Keratinocyte (primary cell): ENCODE results near the gene EDNRA. TPM values are rescaled to one million over a fixed set of nuclear protein-coding genes. Genes with fewer than 3 reads are reported as not detected.
A peak's percentile ranks its signal among the peaks of the same experiment; 100 is the strongest.

Experiments
- DNase-seq: peaks from one replicate; pipeline ENCODE4 v3.0.0-alpha.2; 2011; ENCODE audit warnings: low read depth, missing footprints, low spot score
- FAIRE-seq: peaks from 2 replicates; lab custom pipeline; 2011; peaks lifted over from hg19 to GRCh38; lab: Jason Lieb, UNC
- H2AFZ ChIP-seq: 2 replicates; pipeline ENCODE4 v1.6.0; 2012; ENCODE audit warnings: low read length, control low read depth, inconsistent platforms; ENCODE audit not compliant: control insufficient read depth
- H3K27ac ChIP-seq: 2 replicates; pipeline ENCODE4 v1.5.1; 2011; ENCODE audit warnings: low read length; ENCODE audit not compliant: control insufficient read depth, insufficient read depth
- H3K27me3 ChIP-seq: 3 replicates; pipeline ENCODE4 v1.6.0; 2011; ENCODE audit warnings: low read length; ENCODE audit not compliant: control insufficient read depth, insufficient read depth; ENCODE audit errors: extremely low read depth
- H3K36me3 ChIP-seq, 2 experiments: 2 replicates in 1 of 2; 3 replicates in 1 of 2; pipeline ENCODE4 v1.5.1; 2011; ENCODE audit warnings: low read length in 2 of 2, mild to moderate bottlenecking in 1 of 2; ENCODE audit not compliant: control insufficient read depth in 2 of 2, insufficient read depth in 2 of 2; ENCODE audit errors: extremely low read depth in 1 of 2
- H3K4me1 ChIP-seq: 3 replicates; pipeline ENCODE4 v1.5.1; 2011; ENCODE audit warnings: low read length; ENCODE audit not compliant: control insufficient read depth, insufficient read depth; ENCODE audit errors: extremely low read depth
- H3K4me2 ChIP-seq: 3 replicates; pipeline ENCODE4 v1.6.0; 2011; ENCODE audit warnings: low read depth, low read length; ENCODE audit not compliant: control insufficient read depth, insufficient read depth; ENCODE audit errors: extremely low read depth
- H3K4me3 ChIP-seq, 3 experiments: fragments of 200-600 bp in 1 of 3; sonication (generic) in 1 of 3; 2 replicates in 2 of 3; 3 replicates in 1 of 3; pipeline ENCODE4 v1.5.1; 2011 to 2016; ENCODE audit warnings: low read length in 3 of 3, mild to moderate bottlenecking in 3 of 3, control low read depth in 2 of 3, inconsistent platforms in 1 of 3, low read depth in 1 of 3, mixed read lengths in 1 of 3, mixed run types in 1 of 3, moderate library complexity in 1 of 3; ENCODE audit not compliant: control insufficient read depth in 2 of 3, insufficient read depth in 2 of 3; ENCODE audit errors: extremely low read depth in 1 of 3
- H3K79me2 ChIP-seq: 2 replicates; pipeline ENCODE4 v1.6.0; 2012; ENCODE audit warnings: low read length; ENCODE audit not compliant: control insufficient read depth, insufficient read depth
- H3K9ac ChIP-seq: 3 replicates; pipeline ENCODE4 v1.6.0; 2011; ENCODE audit warnings: low read length; ENCODE audit not compliant: control insufficient read depth, insufficient read depth; ENCODE audit errors: extremely low read depth
- H3K9me1 ChIP-seq: 3 replicates; pipeline ENCODE4 v1.6.0; 2011; ENCODE audit warnings: low read length; ENCODE audit not compliant: control insufficient read depth, insufficient read depth; ENCODE audit errors: extremely low read depth
- H3K9me3 ChIP-seq: 2 replicates; pipeline ENCODE4 v1.5.1; 2012; ENCODE audit warnings: low read depth, low read length; ENCODE audit not compliant: control insufficient read depth
- H4K20me1 ChIP-seq: 3 replicates; pipeline ENCODE4 v1.6.0; 2011; ENCODE audit warnings: low read length; ENCODE audit not compliant: control insufficient read depth, insufficient read depth; ENCODE audit errors: extremely low read depth
- EZH2 ChIP-seq: IDR thresholded peaks from one replicate; pipeline ENCODE4 v1.6.1; 2012; ENCODE audit warnings: inconsistent platforms, mild to moderate bottlenecking, low read length, moderate library complexity
- dilution Hi-C: fragments of 300-500 bp; cut with MboI; formaldehyde crosslinking; loops from one replicate; pipeline ENCODE4 v1.7.0; 2020; ENCODE audit warnings: low sequenced_read_pairs; ENCODE audit not compliant: extremely low pct_ligation_motif_present
- polyA plus RNA-seq, 5 experiments: library from polyadenylated mRNA; depleted of rRNA in 3 of 5; stranded (reverse) in 3 of 5; stranded (forward) in 1 of 5; unstranded in 1 of 5; fragments of >200 nt; gene quantifications; 1 replicate in 1 of 5; 2 replicates in 3 of 5; 3 replicates in 1 of 5; pipeline versions ENCODE4 v1.2.1 to v1.2.3, GENCODE V29; 2011 to 2012; ENCODE audit warnings: missing spikeins in 2 of 5, low read depth in 1 of 5, low replicate concordance in 1 of 5
- TF ChIP-seq, protein P1 (sequence below), 3 experiments: IDR thresholded peaks in 1 of 3; conservative IDR thresholded peaks in 1 of 3; optimal IDR thresholded peaks in 1 of 3; 2 replicates in 2 of 3; 3 replicates in 1 of 3; pipeline versions ENCODE3 to v1.5.1; 2011; ENCODE audit warnings: low read length in 3 of 3, mild to moderate bottlenecking in 3 of 3, moderate library complexity in 2 of 3, control low read depth in 1 of 3, inconsistent platforms in 1 of 3; ENCODE audit not compliant: insufficient read depth in 2 of 3; ENCODE audit errors: extremely low read depth in 1 of 3

Gene EDNRA
- polyA plus RNA-seq, 1 donor (not counting 4 experiments of a cell fraction or from before 2014, with no cell fraction given): 7.8 TPM

- Histone ChIP-seq H4K20me1 (no peaks in the 10 kb centered on the region), H3K4me2 (no peak overlapping the region), H3K27me3 (no peaks in the 10 kb centered on the region), H3K36me3 (peaks cover 0 to 4% of the 10 kb centered on the region in 2 experiments), H3K9me3 (no peaks in the 10 kb centered on the region), H2AFZ (no peak overlapping the region), H3K4me3 (no peak overlapping the region), H3K9me1 (no peaks in the 10 kb centered on the region), H3K4me1 (peaks cover 4% of the 10 kb centered on the region), H3K79me2 (no peaks in the 10 kb centered on the region), H3K27ac (no peak overlapping the region), H3K9ac (no peak overlapping the region)
- DNase-seq: no peak
- no peak for TF ChIP-seq EZH2
- TF ChIP-seq, protein P1, sequence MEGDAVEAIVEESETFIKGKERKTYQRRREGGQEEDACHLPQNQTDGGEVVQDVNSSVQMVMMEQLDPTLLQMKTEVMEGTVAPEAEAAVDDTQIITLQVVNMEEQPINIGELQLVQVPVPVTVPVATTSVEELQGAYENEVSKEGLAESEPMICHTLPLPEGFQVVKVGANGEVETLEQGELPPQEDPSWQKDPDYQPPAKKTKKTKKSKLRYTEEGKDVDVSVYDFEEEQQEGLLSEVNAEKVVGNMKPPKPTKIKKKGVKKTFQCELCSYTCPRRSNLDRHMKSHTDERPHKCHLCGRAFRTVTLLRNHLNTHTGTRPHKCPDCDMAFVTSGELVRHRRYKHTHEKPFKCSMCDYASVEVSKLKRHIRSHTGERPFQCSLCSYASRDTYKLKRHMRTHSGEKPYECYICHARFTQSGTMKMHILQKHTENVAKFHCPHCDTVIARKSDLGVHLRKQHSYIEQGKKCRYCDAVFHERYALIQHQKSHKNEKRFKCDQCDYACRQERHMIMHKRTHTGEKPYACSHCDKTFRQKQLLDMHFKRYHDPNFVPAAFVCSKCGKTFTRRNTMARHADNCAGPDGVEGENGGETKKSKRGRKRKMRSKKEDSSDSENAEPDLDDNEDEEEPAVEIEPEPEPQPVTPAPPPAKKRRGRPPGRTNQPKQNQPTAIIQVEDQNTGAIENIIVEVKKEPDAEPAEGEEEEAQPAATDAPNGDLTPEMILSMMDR (optimal IDR thresholded peaks at IDR 0.05 in 1 of 3, IDR thresholded peaks at IDR 0.05 in 1 of 3, conservative IDR thresholded peaks at IDR 0.05 in 1 of 3; ENCODE audit: extremely low read depth in 1 of 3, insufficient read depth in 2 of 3, low read length in 3 of 3): no peak
- dilution Hi-C loops: no loop called here
- peak; percentile 41 for FAIRE-seq
Observed at GRCh38 chr4:147491086-147491485, 10.2 kb downstream of the EDNRA start.

- Histone ChIP-seq H3K9me1 (no peaks in the 10 kb centered on the region), H3K4me2 (no peak overlapping the region), H3K36me3 (peaks cover 0 to 4% of the 10 kb centered on the region in 2 experiments), H2AFZ (no peak overlapping the region), H3K4me3 (no peak overlapping the region), H3K27ac (no peak overlapping the region), H3K9me3 (no peaks in the 10 kb centered on the region), H3K4me1 (peaks cover 9% of the 10 kb centered on the region), H4K20me1 (no peaks in the 10 kb centered on the region), H3K9ac (no peak overlapping the region), H3K79me2 (no peaks in the 10 kb centered on the region), H3K27me3 (no peaks in the 10 kb centered on the region)
- no peak for DNase-seq
- TF ChIP-seq, protein P1 (optimal IDR thresholded peaks at IDR 0.05 in 1 of 3, IDR thresholded peaks at IDR 0.05 in 1 of 3, conservative IDR thresholded peaks at IDR 0.05 in 1 of 3; ENCODE audit: extremely low read depth in 1 of 3, insufficient read depth in 2 of 3, low read length in 3 of 3): no peak
- TF ChIP-seq EZH2: no peak
- dilution Hi-C loops: no loop called here
- no peak for FAIRE-seq
Observed at GRCh38 chr4:147492306-147492705, 11.4 kb downstream of the EDNRA start.
